HG03378 (cell line): ENCODE results near the gene TMEM63C.

ENCODE experiments used
- ATAC-seq: cut with Tn5 transposase; IDR thresholded peaks from one replicate; pipeline ENCODE4 v1.9.1; 2021; ENCODE audit warnings: mild to moderate bottlenecking, moderate library complexity; ENCODE audit not compliant: unreplicated experiment

The TMEM63C gene

DNA sequence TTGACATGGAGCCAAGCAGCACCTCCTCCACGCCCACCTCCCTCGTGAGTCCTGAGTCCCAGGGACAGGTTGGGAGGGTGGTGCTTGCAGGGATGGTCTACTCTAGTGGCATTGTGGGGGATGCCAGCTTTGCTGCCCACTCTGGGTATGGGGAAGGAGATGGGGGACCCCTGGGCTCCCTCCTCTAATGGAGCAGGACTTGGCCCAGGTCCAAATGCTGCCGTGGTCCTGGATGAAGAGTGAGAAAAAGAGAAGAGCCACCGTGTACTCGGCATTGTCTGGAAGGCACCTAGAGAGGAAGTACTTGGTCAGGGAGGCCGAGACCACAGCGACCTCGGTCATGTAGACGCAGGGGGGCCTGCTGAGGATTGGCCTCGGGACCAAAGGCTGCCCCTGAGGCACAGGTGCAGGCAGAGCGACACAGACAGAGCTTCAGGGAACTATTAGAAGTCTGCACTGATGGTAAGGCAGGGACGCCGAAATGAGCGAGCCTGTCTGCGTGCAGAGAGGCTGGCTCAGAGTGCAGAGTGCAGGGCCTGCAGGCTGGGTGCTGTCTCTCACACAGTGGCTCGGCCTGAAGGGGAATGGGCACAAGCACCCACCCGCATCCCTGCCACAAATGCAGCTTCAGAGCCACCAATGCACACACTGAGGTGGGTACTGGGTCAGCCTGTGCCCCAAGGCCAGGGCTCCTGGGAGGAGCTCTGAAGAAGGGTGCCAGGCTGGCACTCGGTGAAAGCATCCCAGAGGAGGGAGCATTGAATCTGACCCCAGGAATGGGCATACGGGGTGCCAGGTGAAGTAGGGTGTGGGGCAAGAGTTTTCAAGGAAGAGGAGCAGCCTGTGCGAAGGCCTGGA is 72.0 kb downstream of the TMEM63C start:
- no peak for ATAC-seq

DNA sequence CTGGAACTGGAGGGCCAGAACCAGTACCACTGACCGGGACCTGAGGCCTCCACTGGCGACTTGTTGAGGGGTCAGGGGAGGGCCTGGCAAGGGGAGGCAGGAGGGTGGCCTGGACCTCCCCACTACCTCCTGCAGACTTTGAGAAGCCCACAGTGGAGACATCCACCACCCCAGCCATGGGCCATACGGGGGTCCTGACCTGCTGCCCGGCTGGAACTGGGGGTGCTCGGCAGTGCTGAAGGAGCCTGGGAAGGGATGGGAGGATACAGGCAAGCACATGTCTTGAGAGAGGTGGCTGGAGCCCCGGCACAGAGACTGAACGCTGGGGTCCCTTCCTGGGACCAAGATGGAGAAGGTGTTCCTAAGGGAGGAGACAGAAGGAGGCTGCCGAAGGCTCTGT is 75.1 kb downstream of the TMEM63C start:
- no peak for ATAC-seq

DNA sequence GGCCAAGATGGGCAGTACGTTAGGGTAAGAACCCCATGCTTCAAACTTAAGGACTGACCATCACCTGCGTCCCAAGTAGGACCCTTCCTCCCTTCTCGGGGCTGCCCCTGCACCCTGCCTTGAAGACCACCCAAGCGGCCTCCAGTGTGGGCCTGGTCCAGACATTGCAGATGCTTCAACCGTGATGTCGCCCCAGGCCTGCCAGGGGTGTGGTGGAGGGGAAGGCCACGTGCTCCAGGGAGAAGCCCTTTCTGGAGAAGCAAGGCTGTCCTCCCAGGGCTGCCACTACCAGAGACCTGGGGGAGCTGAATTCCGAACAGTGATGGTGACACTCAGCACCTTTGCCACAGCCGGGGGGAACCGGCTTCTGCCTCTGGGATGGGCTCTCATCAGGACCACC is 76.1 kb downstream of the TMEM63C start:
- no peak for ATAC-seq

DNA sequence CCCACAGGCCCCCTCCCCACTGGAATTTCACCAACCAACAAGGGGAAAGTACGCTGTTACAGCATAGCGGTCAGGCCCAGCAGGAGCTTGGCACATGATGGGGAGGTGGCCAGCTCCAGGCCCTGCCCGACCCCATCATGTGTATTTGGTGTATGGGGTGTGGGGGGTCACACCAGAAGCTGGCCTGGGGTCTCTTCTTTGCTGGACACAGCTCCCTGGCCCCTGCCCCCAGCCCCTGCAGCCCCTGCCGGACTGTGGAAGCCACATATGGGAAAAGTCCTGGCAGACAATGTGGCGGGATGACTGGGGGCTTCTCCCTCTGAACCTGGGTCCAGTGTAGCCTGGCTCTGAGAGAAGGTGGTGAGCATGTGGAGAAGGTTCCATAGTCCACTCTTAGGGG is 77.0 kb downstream of the TMEM63C start:
- no peak for ATAC-seq

DNA sequence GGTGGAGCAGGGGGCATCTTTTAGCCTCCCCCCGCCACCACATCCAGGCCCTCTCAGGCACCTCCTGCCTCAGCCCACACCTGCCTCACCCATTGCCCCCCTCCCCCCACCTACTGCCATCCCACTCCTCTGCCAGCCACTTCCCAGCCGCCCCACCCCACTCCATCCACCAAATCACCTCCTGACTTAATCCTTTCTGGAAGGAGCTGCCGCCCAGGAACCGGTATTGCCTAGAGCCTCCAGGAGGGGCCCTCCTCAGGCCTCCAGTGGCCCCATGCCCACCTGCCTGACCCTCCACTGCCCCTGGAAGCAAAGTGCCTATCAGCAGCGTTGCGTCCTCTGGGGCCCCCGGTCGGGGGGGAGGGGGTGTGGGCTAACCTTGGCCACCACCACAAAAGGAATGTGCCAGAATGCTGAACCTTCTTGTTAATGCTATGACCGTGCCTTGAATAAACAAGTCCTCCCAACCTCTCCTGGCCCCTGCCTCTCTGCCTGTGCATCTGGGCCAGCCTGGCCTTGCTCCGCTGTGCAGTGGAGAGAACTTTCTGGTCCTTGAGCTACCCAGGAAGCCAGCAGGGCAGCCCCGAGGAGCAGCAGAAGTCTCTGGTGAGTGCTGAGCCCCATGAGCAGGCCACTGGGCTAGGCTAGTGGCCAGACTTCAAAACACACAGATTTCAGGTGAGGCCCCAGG is 77.6 kb downstream of the TMEM63C start:
- no peak for ATAC-seq

DNA sequence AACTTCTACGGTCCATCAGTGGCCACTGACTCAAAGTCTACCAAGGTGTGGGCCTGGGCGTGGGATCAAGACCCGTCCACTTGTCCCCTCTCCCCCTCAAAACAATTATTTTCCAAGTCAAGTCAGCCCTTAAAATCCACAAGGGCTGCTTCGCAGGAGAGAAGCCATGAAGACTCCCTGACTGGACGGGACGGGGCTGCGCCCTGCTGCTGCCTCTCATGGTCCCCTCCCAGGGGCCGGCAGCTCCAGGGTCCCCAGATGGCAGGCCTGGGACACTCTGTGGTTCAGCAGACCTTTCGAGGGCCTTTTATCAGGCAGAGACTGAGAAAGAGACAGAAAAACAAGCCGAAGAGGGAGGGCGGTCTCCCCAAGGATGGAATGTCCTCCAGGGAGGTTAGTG is 78.6 kb downstream of the TMEM63C start:
- ATAC-seq, result no peak

DNA sequence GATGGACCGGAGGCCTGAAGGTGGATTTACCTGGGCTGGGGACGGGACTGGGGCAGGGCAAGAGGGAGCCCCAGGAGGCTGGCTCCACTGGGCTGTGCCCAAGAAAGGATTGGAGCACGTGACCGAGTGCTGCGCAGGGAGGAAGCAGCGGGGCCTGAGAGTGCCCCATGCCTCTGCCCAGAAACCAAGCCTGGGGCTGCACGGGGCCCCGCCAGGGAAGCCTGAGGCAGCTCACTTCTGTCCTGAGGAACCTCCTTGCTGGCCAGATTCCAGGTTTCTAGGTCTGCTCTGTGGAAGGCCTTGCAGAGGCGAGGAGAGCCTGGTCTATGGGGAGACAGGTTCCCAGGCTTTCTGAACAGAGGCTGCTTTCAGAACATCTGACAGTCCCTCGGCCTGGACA is 79.0 kb downstream of the TMEM63C start:
- ATAC-seq, result no peak

DNA sequence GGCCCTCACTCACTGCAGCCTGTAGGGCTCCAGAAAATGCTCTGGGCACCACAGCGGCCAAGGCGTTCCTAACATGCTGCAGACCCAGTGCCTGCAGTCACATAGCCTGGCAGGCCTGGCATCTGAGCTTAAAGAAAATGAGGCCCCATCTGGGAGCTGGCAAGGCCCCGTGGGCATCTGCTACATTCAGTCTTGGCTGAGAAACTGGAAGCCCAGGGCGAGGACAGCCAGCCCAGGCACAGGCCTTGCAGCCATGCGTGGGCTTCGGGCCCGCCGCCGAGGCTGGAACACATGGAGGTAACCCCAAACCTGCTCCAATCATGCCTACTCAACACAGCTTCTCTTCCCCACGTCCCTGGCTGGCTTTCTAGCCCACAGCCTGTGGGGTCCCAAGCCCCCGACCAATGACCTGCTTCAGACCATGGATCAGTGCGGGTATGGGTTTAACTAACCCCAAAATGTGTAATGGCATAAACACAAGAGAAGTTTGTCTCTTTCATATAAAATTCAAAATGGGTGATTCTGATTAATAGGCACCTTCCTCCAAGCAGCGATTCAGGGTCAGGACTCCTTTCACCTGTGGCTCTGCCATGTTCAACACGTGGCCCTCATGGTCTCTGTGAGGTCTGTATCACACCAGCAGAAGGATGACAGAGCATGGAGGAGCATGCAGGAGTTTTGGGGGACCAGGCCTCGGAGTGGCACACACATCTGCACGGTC is 83.0 kb downstream of the TMEM63C start:
- no peak for ATAC-seq

DNA sequence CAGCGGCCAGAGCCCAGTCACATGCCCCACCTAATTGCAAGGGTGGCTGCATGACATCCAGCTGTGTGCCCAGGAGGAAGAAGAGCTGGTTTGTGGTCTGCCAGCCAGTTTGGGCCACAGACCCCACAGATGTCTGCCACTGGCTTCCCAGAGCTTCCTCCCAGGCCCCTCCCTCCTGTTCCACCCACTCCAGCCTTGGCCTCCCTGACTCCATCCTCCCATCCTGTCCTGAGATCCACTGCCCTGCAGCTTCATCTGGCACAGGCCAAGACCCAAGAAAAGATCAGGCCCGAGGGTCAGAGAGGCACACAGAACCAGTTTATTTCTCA is 83.6 kb downstream of the TMEM63C start:
- no peak for ATAC-seq

DNA sequence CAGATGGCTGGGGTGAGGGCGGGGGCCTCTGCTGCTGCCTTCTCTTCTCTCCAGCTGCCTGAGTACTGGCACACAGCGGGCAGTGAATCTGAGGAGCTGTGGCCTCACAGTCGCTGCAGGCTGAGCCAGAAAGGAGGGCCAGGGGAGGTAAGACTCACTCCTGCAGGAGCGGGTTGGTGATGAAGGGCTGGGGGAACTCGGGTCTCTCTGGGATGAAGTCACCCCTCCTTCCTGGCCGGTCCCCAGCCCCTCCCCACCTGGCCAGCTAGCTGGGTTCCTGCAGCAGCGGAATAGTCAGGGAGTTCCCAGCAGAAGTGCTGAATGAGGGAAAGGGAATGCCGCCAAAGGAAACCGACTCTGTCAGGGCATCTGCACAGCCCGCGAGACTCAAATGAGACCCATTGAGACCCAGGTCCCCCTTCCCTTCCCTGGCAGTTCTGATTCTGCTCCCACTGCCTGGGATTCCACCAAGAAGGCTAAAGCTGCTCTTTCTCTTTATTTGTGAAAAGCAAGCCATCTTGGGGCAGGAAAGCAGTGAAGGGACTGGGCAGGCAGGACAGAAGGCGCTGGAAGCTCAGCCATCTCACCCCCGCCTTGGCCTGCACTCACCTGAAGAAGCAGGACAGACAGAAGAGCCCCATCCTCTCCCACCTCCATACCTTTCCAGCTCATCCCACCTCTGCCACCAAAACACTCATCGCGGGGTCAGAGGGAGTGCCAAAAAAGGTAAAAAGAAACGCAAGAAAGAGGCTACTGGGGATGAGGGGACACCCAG is 84.2 kb downstream of the TMEM63C start:
- ATAC-seq, result no peak

DNA sequence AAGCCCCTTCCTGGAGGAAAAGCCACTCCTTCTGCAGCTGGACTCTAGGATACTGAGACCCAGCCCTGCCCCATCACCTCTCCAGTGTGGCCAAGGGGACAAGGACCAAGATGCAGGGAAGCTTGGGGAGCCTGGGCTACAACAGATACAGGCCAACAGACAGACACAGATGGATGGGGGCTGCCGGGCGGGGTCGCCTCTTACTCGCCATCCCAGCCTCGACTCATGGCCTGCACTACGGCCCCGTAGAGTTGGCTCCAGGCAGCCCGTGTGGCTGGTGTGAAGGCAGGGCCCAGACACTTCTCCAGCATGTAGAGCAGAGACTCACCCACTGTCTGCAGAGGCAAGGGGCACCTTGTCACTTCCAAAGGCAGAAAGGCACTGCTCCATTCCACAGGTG is 84.7 kb downstream of the TMEM63C start:
- ATAC-seq, result no peak

DNA sequence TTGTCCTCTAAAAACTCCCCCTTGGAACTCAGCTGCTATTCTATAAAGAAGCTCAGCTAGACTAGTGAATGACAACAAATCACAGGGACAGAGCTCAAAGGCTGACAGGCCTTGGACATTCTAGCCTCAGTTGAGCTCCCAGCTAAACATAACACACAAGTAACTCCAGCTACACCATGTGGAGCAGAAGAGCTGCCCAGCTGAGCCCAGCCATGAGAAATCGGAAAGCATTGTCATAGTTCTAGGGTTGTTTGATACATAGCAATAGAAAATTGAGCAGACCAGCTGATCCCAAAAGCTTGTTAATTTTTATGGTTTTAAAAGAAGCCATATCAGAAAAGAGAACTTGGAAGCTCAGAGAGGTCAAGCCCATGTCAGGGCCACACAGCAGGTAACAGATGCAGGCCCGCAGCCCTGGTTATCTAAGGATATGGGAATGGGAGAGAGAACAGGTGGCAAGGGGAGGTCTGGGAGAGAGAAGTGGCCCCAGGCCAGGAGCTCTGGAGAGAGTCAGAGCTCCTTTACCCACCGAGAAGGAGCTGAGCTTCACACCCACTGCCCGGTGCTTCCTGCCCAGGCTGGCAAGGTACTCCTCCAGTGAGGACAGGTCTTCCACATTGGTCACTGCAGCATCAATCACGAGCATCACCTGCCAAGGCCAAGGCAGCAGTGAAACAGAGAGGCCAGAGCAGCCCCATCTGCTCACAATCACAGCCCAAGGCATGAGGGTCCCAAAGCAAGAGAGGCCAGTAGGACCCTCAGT is 86.5 kb downstream of the TMEM63C start:
- no peak for ATAC-seq

DNA sequence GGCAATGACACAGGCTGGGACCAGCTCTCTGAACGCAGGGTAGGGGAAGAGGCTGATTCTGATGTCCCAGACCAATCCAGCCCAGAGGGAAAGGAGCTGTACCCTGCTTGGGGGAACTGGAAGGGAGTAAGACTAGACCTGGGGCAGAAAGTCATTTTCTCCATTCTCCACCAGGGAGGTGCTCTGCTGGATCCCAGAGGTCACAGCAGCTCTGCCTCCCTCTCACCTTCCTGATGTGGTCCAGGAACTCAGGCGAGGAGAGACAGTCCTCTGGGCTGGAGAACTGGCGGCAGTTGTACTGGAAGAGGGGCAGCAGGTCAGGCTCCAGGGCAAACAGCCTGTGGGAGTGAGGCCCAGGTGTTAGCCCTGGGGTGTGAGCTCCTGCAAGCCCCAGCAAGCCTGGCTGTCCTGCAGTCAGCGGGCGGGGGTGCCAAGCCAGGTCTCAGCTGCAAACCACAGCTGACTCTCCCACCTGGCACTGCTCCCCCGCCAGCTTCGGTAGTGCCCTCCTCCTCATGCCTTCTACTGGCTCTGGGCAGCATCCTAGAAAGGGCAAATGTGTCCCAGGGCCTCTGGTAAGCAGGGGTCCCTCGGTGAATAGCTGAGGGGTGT is 87.5 kb downstream of the TMEM63C start:
- no peak for ATAC-seq

DNA sequence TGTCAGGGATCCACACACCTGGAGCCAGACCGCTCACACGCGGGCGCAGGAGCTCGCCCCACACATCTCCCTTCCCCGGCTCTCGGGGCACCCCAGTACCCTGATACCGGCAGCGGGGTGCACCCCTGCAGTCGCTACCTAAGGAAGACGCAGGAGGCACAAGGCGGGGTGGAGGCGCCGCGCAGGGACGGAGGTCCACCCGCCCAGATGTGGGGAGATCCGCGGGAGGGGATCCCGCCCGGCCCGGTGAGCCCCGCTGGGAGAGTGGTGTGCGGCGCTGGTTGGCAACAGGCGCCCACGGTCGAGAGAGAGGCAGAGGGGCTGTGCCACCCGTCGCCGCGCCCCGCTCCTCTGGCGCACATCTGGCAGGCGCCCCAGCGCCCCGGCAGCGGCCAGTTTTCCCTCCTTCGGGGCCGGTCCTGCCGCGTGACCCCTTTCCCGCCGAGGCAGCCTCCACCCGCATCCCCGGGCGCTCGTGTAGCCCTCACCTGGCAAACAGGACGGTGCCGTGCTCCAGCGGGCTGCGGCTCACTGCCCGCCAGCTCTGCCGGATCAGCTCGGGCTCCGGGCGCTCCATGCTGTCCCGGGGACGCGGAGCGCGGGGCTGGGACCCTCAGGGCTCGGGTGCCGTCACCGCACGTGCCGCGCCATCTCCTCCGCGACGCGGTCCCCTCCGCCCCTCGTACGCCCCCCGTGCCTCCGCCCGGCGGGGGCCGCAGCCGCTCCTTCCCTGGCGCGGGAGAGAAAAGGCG is 88.9 kb downstream of the TMEM63C start:
- no peak for ATAC-seq

DNA sequence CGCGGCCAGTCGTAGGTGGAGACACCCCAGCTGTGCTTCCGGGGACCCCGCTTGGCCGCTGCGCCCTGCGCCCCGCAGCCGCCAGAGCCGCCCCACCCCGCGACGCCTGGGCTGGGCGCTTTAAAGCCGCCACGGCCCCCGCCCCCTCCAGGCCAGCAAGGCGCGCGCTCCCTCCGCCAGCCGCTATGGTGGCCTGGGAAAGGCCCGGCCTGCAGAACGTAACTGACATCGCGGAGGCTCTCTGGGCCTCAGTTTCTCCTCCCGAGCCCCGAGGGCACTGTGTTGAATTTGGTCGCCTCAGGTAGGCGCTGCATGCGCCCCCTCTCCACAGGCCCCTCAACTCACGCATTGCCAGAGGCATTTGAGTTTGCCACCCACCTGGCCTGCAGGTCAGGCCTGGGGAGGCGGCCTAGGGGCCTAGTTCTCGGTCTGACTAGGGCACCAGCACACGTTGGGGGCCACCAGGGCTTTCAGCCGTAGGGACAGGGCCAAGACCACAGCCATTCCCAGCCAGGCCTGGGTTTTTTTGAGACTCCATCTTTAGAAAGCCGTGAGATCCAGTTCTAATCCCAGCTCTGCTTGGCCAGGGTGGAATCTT is 89.6 kb downstream of the TMEM63C start, which contains the start of gene NGB:
TSS of gene NGB (minus strand) at position 94 of the 598 bp plus-strand sequence. CDS start 269 bp downstream, outside the sequence.
- no peak for ATAC-seq

DNA sequence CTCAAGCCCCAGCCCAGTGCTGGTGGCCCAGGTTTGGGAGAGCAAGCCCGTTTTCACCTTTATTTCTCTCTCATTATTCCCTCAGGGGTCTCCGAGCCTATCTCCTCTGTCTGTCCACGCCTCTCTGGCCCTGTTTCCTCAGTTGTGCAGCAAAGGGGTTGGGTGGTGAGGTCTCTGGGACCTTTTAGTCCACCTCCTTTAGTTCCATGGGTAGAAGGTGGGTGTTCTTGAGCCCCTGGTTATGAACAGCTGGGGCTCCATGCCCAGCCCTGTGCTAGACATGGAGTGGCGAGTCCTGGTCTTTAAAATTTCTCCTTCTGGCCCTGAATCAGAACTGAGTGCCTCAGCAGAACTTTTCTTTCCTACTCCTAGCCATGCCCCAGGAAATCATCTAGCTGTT is 90.7 kb downstream of the TMEM63C start:
- ATAC-seq, result no peak

DNA sequence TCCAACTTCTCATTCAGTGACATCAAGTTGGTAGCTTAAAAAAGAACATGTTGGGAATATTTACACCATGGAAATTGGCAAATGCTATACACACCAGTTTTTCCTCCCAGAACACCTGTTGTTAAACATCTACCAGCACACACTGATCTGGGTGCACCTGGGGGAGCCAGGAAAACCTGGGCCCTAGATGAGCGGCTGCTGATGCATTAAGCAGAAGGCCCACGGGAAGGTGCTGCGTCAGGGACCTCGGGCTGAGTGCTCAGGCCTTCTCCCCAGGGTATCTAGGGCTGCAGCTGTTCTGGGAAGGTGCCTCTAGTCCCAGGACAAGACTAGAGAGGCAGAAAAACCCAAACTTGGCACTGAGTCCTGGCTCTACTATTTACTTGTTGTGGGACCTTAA is 92.2 kb downstream of the TMEM63C start:
- ATAC-seq, result no peak

DNA sequence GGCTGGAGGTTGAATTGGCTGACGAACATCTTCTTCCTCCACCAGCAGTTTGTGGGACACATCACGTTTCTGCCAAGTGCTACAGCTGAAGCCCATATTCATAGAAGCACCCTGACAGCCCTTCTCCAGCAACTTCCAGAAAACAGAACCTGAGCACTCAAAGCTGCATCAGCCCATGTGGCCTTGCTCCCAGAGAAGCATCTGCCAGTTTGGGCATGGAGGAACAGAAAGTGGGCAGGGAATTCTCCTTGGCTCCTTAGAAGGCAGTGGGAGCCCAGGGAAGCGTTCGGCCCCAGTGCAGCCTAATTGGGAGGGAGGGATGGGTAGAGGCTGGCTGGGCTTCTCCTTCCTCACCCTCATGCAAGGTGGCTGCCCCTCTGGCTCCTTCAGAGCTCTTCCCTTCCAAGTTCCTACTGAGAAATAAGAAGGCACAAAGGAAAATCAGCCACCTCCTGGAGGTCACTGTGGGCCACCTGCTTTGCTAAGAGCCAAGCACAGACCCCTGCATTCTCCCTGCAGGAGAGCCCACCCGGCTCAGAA is 93.5 kb downstream of the TMEM63C start:
- ATAC-seq, result no peak
